Choroid plexus epithelial cell (primary cell): ENCODE measurements around the gene KMT2B.

Experiments
- DNase-seq: peaks from one replicate; pipeline ENCODE4 v3.0.0-alpha.2; 2010; ENCODE audit warnings: low read depth
- H3K4me3 ChIP-seq: 2 replicates; pipeline ENCODE4 v1.5.1; 2011; ENCODE audit warnings: low read depth, mild to moderate bottlenecking, control low read depth, low read length, moderate library complexity
- CTCF ChIP-seq: conservative IDR thresholded peaks from 2 replicates; pipeline ENCODE4 v1.5.1; 2011; ENCODE audit warnings: low read depth, mild to moderate bottlenecking, control low read depth, inconsistent platforms, low read length, moderate library complexity

KMT2B gene

GRCh38 chr19:35717665-35718344 lies at the start of gene KMT2B:
KMT2B (plus strand) TSS chr19:35718003; CDS start chr19:35718019, 16 bp downstream.
- TF ChIP-seq CTCF, result no peak
- H3K4me3 ChIP-seq, result peak within 1 kb of the TSS; percentile 85
- DNase-seq, result no peak

GRCh38 chr19:35669566-35669965 lies 48.2 kb upstream of the KMT2B start:
- no peak for DNase-seq
- H3K4me3 ChIP-seq, result no peak overlapping the region
- no peak for TF ChIP-seq CTCF

- TF ChIP-seq CTCF, result no peak
- no peak for DNase-seq
Measured at GRCh38 chr19:35669974-35670373, 47.8 kb upstream of the KMT2B start.

GRCh38 chr19:35670686-35671085 lies 47.1 kb upstream of the KMT2B start:
- DNase-seq, result no peak
- TF ChIP-seq CTCF, result no peak
- no peak overlapping the region for H3K4me3 ChIP-seq

More at GRCh38 chr19:35669974-35670373, 47.8 kb upstream of the KMT2B start:
- H3K4me3 ChIP-seq, result no peak overlapping the region

GRCh38 chr19:35671818-35672217 lies 46.0 kb upstream of the KMT2B start:
- DNase-seq, result peak; percentile 33
- no peak for TF ChIP-seq CTCF
- no peak overlapping the region for H3K4me3 ChIP-seq

GRCh38 chr19:35673121-35673804 lies 44.5 kb upstream of the KMT2B start:
- no peak for TF ChIP-seq CTCF
- peak overlapping the region; percentile 44 for H3K4me3 ChIP-seq
- peak; percentile 55 for DNase-seq
